NCI-H128 (cell line): Measurements from ENCODE around the gene DNAH6.

Source experiments
- DNase-seq: peaks from one replicate; lab custom pipeline; 2025; ENCODE audit not compliant: unreplicated experiment; lab: John Stamatoyannopoulos, UW

Gene DNAH6

DNA sequence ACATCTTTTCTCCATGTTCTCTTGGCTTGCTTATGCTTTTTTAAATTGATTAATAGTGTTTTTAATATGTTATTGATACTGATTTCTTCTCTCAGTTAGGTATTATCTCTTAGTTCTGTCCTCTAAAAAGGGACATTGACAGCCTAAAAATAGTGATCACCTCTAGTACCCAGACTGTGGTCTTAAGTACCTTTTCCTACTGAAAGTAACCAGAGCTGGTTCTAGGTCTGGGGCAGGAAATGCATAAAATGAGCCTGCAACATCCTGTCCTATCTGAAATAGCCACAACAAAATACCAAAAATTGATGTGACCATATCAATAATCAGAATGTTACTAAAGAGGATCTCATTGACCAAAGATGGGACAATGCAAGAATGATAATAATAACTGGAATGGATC, 113.3 kb downstream of the DNAH6 start:
- DNase-seq, result no peak

DNA sequence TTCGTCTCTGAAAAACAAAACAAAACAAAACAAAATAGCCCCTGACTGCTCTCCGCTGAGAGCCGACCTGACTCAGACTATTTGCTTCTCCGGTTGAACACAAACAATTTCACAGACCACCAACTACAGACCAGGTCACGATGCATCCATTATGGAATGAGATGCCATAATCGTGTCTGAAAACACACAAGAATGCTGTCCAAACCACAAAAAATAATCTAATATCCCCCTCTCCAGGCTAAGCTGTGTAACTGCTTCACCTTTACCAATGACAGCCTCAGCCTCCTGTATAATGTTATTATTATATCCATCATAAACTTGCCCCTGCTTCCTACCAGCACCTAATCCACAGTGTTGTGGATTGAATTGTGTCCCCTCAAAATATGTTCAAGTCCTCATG, 114.7 kb downstream of the DNAH6 start:
- no peak for DNase-seq

DNA sequence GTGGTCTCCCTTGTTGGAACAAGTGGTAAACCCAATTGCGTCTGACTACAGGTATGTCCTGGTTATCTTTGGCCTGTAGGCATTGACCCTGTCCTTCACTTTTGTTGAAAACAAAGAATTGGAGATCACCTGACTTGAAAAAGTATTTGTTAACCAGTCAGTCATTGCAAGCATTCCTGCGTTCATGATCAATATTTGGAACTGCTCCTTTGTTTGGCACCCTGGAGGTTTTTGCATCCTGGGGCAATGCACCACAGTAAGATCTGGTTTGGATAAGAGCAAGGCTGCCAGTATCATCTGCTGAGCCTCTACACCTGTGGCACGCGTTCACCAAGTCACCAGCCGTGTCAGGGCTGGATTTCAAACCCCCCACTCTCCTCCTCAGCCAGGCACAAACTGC, 115.7 kb downstream of the DNAH6 start:
- no peak for DNase-seq

DNA sequence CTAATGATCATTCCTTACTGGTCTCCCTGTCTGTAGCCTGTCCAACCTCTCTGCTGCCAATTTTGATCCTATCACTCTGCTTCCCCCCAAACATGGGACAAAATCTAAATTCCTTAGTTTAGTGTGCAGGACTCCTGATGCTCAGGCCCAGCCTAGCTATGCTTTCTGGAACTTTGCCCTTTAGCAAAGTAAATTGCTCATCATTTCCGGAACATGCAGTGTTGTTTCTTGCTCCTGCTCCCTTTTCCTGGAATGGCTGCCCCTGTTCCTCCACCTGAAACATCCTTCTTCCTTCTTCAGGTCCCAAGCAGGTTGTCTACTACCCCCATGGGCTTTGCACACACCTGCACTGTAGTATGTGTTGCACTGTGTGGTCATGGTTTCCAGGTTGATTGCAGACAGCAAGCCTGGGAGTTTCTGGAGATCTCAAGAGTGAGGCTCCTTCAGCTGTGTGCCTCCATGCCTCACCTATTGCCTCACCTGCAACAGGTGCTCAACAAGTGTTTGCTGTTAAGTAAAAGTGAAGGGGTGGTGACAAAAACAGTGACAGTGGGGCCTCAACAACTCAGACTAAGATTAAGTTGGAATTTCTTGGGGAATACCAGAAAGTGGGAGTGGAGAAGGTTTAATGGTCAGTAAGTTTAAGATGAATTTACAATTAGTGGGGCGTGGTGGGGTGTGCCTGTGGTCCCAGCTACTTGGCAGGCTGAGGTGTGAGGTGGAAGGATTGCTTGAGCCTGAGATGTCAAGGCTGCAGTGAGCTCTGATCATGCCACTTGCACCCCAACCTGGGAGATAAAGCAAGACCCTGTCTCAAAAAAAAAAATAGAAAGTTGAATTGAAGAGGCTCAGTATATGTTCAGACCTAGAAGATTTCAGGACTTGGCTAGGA, 120.0 kb downstream of the DNAH6 start:
- DNase-seq, result no peak

DNA sequence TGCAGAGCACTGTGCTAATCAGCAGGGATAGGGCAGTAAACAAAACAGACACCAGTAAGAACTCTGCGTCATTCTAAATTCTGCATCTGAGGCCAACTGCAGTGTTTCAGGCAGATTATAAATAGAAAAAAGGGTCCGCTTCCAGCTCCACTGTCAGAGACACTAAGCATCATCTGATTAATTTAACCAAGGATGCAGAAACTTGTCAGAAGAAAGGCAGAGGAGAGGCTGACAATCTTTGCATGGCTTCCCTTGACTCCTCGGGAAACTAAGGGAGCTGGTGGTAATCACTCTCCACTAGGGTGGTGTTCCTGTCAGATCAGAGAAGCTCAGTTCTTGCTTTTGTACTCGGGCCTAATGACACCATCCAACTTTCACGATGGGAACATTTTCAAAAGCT, 123.5 kb downstream of the DNAH6 start:
- DNase-seq, result no peak

DNA sequence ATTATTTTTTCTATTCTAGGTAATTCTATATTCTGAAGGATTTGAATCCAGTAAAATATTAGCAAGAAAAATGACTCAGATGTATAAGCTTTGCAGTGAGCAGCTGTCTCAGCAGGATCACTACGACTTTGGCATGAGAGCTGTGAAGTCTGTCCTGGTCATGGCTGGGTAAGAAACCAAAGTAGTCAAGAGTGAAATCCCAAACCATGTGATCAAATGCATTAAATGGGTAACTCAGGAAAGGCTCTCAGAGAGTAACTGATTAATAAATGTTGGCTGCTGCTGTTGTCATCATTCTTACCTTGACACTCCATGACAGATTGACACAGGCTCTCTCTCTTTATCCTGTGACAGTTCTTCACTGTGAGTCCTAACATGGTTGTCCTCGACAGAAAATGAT, 124.1 kb downstream of the DNAH6 start:
- DNase-seq, result no peak

DNA sequence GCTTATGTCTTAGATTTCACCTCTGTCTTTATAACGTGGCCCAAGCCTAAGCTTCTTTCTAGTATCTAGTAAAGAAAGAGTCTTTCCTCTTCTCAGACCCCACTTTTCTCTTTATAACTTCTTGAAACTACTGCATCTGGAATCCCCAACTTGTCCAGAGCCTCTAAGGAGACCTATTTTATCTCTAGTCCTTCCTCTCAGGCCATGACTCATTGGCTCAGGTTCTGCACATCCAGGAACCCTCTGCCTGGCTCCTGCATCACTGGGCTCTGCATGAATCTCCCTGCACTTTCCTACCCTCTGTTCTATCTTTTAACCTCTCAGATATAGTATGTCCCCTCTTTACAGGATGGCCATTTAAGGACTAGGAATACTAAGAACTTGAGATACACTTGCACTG, 124.7 kb downstream of the DNAH6 start:
- no peak for DNase-seq

DNA sequence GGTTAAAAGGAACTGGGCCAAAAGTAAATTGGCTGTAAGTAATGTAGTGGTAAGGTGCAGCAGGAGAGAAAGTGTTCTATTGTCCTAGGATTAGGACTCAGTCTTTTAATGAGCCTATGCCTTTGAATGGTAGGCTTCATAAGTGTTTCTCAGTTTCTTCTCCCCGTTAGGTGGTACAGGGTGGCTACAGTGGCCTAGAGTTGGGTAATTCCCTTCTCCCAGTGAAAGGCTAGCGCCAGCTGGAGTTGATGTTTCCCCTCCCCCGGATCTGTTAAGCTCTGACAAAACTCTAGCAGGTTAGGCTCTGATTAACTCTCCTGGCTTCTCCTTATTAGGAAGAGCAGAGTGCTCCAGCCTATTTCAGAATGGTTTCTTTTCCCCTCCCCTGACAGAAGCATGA, 127.7 kb downstream of the DNAH6 start:
- DNase-seq, result no peak

DNA sequence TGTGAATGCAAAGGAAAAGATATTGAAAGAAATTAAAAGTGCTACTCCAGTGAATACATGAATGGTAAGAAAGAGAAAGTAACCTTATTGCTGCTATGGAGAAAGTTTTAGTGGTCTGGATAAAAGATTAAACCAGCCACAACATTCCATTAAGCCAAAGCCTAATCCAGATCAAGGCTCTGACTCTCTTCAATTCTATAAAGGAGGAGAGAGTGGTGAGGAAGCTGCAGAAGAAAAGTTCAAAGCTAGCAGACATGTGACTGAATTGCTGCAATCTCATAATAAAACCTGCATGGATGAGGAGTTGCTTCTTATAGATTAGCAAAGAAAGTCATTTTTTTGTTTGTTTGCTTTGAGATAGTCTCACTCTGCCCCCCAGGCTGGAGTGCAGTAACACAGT, 130.2 kb downstream of the DNAH6 start:
- DNase-seq, result no peak

DNA sequence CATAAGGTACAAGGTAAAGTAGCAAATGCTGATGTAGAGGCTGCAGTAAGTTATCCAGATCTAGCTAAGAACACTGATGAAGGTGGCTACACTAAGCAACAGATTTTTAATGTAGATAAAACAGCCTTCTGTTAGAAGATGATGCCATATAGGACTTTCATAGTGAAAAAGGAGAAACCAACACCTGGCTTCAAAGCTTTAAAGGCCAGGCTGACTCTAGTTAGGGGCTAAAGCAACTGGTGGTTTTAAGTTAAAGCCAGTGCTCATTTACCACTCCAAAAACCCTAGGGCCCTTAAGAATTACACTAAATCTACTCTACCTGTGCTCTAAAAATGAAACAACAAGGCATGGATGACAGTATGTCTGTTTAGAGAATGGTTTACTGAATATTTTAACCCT, 131.0 kb downstream of the DNAH6 start:
- DNase-seq, result no peak

DNA sequence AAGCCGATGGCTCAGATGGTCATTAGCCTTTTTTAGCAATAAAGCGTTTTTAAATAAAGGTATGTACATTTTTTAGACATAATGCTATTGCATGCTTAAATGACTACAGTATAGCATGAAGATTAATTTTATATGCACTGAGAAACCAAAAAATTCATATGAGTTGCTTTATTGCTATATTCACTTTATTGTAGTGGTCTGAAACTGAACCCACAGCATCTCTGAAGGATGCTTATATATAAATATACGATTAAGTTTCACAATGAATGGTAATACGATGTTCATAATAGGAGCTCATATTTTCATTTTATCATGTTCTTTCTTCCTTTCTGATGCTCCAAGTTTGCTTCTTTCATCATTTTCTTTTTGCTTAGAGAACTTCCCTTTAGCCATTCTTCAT, 132.8 kb downstream of the DNAH6 start:
- no peak for DNase-seq

DNA sequence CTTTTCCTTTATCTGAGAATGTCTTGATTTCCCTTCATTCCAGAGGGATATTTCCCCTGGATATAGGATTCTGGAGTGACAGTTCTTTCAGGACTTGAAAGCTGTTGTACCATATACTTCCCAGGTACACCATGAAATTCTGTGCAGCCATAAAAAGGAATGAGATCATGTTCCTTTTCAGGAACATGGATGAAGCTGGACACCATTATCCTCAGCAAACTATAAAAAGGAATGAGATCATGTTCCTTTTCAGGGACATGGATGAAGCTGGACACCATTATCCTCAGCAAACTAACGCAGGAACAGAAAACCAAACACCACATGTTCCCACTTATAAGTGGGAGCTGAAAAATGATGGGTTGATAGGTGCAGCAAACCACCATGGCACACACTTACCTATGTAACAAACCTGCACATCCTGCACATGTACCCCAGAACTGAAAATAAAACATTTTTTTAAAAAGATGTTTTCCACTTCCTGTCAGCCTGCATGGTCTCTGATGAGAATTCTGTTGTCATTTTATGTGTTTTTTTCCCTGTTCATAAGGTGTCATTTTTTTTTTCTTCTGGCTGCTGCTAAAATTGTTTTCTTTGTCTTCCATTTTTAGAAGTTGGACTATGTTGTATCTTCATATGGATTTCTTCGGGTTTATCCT, 133.3 kb downstream of the DNAH6 start:
- no peak for DNase-seq

DNA sequence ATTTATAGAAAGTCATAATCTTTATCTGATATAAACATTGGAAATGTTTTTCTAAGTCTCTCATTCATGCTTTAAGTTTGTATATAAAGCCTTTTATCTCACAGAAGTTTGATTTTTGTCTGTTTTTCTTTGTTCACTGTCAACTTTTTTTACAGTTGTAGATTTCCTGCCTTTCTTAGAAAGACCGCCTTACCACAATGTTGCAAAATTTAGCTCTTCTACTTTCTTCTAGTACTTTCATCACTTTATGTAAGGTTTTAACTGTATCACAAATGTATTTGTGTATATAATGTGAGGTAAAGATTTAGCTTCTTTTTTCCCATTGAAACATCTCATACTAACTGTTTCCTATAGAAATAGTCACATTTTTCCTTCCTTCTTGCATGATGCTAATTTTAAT, 136.1 kb downstream of the DNAH6 start:
- DNase-seq, result no peak

DNA sequence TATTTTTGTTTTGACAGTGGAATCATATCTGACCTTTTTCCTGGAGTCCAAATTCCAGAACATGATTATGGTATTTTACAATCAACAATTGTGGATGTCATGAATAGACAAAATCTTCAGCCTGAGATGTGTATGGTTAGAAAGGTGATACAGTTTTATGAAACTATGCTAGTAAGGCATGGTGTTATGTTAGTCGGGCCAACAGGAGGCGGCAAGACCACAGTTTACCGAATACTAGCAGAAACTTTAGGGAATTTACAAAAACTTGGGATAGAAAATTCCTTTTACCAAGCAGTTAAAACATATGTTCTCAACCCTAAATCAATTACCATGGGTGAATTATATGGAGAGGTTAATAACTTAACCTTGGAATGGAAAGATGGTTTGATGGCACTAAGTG, 137.0 kb downstream of the DNAH6 start:
- no peak for DNase-seq

DNA sequence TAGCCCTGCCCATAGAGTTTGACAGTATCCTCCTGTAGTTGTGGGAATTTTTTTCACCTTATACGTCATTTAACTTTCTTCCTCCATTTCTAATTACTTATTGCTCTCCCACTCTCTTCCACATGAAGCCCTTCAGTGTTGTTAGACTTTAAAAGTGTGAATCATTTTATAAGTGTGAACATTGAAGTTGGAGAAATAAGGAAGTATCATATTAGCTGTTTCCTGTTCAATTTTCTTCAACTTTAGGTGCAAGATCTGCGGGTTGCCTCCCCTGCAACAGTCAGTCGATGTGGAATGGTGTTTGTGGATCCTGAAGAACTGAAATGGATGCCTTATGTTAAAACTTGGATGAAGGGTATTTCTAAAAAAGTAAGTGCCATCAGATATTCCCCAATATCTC, 138.1 kb downstream of the DNAH6 start:
- no peak for DNase-seq

DNA sequence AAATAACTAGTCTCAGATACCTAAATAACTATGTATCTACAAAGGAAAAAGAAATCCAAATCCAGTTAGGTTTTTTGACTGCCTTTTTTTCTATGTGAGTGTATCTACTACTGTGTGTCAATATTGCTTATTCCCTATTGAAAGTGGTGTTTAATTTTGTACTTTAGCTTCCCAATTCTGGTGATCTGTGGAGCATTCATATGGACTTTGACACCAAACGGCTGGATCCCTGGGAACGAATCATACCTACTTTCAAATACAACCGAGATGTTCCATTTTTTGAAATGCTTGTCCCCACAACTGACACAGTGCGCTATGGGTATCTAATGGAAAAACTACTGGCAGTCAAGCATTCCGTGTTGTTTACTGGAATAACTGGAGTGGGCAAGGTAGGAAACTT, 152.8 kb downstream of the DNAH6 start:
- no peak for DNase-seq

DNA sequence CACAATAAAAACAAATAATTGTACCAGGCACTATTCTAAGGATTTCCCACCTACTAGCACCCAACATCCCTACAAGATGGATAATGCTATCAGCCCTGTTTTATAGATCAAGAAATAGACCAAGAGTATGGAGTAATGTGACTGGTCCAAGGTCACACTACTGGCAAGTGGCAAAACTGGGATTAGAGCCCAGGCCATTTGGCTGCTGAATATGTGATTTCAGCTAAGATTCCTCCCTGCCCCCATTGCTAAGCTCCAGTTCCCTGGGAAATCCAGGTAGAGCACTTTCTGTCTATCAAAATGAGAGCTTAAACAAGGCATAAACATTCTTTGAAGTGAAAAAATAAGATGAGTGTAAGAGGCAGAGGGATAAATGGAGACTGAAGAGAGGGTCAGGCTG, 157.8 kb downstream of the DNAH6 start:
- no peak for DNase-seq

DNA sequence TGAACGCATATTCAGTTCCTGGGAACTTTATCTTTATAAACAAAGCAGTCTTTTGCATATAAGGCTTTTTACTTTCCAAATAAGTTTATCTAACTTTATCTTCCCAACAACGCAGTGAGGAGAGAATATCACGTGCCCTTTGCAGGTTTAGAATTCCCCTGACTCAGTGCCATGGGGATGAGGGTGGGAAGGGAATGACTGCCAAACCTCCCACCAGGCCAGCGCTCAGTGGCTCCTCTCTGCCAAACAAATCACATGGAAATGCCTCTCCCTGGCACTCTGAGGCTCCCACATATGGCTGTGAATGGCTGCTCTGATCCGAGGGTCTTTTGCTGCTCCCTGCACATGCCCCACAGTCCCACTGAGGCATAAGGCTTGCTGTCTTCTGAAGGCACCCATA, 158.3 kb downstream of the DNAH6 start:
- no peak for DNase-seq

DNA sequence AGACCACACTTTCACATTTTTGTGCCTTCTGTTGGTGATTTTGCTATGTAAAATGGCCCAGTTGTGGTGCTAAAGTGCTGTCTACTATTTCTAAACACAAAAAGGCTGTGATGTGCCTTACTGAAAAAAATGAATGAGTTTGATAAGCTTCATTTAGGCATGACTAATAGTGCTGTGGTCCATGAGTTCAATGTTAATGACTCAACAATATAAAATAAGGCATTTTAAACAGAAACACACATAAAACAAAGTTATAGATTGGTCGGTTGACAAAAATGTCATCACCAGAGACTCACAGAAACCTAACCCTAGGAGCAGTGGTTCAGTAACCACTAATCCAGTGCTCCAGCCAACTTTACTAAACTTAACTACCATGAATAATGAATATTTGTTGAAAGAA, 160.0 kb downstream of the DNAH6 start:
- no peak for DNase-seq

DNA sequence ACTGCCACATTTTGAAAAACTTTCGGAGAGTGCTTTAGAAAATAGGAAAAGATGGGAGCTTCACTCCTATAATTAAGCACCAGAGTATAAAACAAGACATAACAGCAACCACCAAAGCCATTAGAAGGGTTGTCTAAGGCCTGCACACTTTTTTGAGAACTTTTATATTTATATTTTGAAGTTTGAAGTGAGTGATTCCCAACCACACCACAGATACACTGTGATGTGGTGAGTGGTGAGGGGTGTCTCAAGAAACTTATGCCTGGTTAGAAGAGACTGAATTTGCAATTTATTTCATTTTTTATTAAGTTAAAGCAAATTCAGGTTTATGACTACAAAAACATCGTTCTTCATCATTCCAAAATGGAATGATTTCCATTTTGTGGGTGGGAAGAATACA, 161.9 kb downstream of the DNAH6 start:
- DNase-seq, result no peak

DNA sequence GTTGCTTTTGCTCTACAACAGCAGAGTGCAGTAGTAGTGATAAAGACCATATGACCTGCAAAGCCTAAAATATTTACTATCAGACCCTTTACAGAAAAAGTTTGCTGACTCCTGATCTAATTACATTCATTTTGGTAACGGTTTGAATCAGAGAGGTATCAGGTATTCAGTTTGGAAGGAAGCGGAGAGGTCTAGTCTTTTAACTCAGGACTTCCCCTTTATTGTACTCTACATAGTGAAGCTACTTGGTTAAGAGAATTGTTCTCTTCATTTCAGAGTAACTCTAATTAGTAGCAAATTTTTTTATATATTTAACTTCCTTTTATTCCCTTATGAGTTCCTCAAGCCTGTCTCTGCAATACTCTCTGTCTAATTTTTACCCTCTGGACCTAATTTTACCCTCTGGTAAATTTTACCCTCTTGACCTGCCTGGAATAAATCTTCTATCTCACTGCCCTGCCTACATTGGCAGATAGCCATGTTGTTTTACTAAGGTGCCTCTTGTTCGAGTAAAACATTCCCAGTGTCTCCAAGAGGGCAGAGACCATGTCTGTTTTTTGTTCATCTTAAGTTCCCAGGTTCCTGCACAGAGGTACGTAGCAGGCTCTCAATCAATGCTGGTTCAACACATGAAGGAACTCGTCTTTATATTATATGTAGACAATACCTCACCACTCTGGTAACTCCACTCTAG, 170.6 kb downstream of the DNAH6 start:
- no peak for DNase-seq

DNA sequence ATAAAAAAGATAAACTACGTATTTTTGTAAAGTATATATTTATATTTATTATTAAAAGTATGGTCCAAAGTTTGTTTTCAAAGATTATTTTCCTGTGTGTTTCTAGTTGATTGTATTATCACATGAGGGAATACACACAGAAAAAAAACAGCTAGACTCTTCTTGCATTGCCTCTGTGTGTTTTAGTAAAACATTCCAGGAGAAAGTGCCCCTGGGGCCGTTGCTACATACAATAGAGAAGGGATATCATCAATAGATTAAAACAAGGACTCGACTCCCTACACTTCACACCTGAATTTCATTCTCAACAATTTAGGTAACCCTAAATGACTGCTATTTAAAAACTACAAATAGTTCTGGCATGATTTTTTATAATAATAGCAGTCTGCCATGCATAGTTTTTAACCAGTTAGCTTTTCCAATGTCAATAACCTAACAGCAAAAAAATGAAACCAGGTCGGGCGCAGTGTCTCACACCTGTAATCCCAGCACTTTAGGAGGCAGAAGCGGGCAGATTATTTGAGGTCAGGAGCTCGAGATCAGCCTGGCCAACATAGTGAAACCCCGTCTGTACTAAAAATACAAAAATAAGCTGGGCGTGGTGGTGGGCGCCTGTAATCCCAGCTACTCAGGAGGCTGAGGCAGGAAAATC, 171.3 kb downstream of the DNAH6 start:
- no peak for DNase-seq
